ENCODE results near the gene C6orf136. TPM values are rescaled to one million over a fixed set of nuclear protein-coding genes. Genes with fewer than 3 reads are reported as not detected.

Gene C6orf136
- total and polyA plus RNA-seq, 9 of the 15 experiments (the other 6 are each of a cell fraction or from before 2014, with no cell fraction given): 14.1 to 63.1 (median 18.4) TPM

GRCh38 chr6:30616811-30617564, 29.9 kb upstream of the C6orf136 start, which contains the start of gene PPP1R10 (continued):
- peak; percentile 98 for TF ChIP-seq ZBTB26 (CRISPR knock-in tag; IDR thresholded peaks at IDR 0.05)
- TF ChIP-seq ZFP1 (CRISPR knock-in tag; IDR thresholded peaks at IDR 0.05): peak; percentile 70
- 0 out of 2 replicates have a peak, but pooled peaks have one; percentile 23 for TF ChIP-seq ZNF407 (IDR thresholded peaks at IDR 0.05; ENCODE audit: low read depth)
- 0 out of 2 replicates have a peak, but pooled peaks have one; percentile 11 for TF ChIP-seq PREB (CRISPR knock-in tag; IDR thresholded peaks at IDR 0.05)
- peak; percentile 79; the same call in 1 of the 2 replicates for TF ChIP-seq DLX4 (CRISPR knock-in tag; IDR thresholded peaks at IDR 0.05)
- no peak for TF ChIP-seq FOXA1 (IDR thresholded peaks at IDR 0.05; ENCODE audit: borderline replicate concordance)
- TF ChIP-seq SRF (CRISPR knock-in tag; IDR thresholded peaks at IDR 0.05): peak; percentile 71 to 92; a peak in 3 of 4 replicates
- TF ChIP-seq HDGF (IDR thresholded peaks at IDR 0.05): peak; percentile 68; the same call in 1 of the 2 replicates
- TF ChIP-seq FOS (IDR thresholded peaks at IDR 0.05; ENCODE audit: extremely low read depth, insufficient read length): peak; percentile 92
- TF ChIP-seq JUN (IDR thresholded peaks at IDR 0.05; ENCODE audit: borderline replicate concordance, low read depth, low read length): no peak
- no peak for TF ChIP-seq JUN (CRISPR knock-in tag; IDR thresholded peaks at IDR 0.05; ENCODE audit: borderline replicate concordance)
- TF ChIP-seq CHD1 (IDR thresholded peaks at IDR 0.05; ENCODE audit: low read length): peak; percentile 100
- TF ChIP-seq RBM39 (optimal IDR thresholded peaks at IDR 0.05; ENCODE audit: low read depth, low read length): peak; percentile 90
- TF ChIP-seq EP300 (IDR thresholded peaks at IDR 0.05; ENCODE audit: low read length): peak; percentile 39; the same call in 1 of the 2 replicates
- peak; percentile 65 for TF ChIP-seq ZBTB8A (IDR thresholded peaks at IDR 0.05; ENCODE audit: partially characterized antibody)
- peak; percentile 42 for TF ChIP-seq SMARCA4 (IDR thresholded peaks at IDR 0.05)
- peak; percentile 94; the same call in 1 of the 2 replicates for TF ChIP-seq CAMTA2 (CRISPR knock-in tag; conservative IDR thresholded peaks at IDR 0.05)
- TF ChIP-seq ZNF23 (CRISPR knock-in tag; IDR thresholded peaks at IDR 0.05): peak; percentile 12; the same call in 1 of the 2 replicates

Data from K562 (cell line).